NT2/D1 (cell line): ENCODE results near the gene TENM4.

Experiments used
- SUZ12 ChIP-seq: IDR thresholded peaks from 2 replicates; pipeline ENCODE4 v1.6.1; 2011; ENCODE audit not compliant: insufficient read length, insufficient read depth; ENCODE audit errors: extremely low read depth
- YY1 ChIP-seq: IDR thresholded peaks from 2 replicates; pipeline ENCODE4 v1.6.1; 2011; ENCODE audit not compliant: insufficient read length, insufficient read depth
- ZNF274 ChIP-seq: IDR thresholded peaks from 2 replicates; pipeline ENCODE4 v1.6.1; 2011; ENCODE audit warnings: mild to moderate bottlenecking, low read depth, low read length

- no peak for TF ChIP-seq ZNF274
- TF ChIP-seq YY1 = no peak
- TF ChIP-seq SUZ12 = no peak
Observed at GRCh38 chr11:78952175-78952574, 488.7 kb downstream of the TENM4 start.
